Forelimb muscle (tissue), 1 donor: Measurements from ENCODE around the gene IFRD2. TPM values are rescaled to one million over a fixed set of nuclear protein-coding genes. Genes with fewer than 3 reads are reported as not detected.
"Not testable (repeated sequence)": the region's sequence is repeated elsewhere in the genome, so short reads cannot be mapped to it uniquely, and the experiment has no call there.

Experiments
- DNase-seq: peaks from one replicate; pipeline ENCODE4 v3.0.0-alpha.2; 2013; ENCODE audit warnings: low read depth
- polyA plus RNA-seq: library from polyadenylated mRNA; unstranded; fragments of 120-200 nt; gene quantifications from one replicate; pipeline ENCODE4 v1.2.1, GENCODE V29; 2013; ENCODE audit not compliant: insufficient read length

Gene IFRD2
- polyA plus RNA-seq, 1 donor, result 46.2 TPM

DNA sequence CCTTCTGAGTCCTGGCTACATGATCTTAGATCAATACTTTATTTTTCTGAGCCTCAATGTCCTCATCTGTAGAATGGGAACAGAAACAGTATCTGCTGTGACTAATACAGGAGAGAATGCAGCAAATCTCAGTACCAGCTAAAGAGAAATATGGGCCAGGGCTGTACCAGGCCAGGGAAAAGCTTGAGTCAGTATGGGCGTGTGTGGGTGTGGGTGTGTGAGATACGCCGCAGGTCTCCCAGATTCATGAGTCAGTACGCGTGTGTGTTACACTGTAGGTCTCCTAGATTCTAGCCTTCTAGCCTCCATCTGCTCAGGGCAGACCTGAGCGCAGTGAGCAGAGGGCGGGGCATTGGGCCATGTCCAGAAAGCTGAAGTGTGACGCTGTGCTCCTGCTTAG lies 41.0 kb downstream of the IFRD2 start:
- DNase-seq, result no peak

DNA sequence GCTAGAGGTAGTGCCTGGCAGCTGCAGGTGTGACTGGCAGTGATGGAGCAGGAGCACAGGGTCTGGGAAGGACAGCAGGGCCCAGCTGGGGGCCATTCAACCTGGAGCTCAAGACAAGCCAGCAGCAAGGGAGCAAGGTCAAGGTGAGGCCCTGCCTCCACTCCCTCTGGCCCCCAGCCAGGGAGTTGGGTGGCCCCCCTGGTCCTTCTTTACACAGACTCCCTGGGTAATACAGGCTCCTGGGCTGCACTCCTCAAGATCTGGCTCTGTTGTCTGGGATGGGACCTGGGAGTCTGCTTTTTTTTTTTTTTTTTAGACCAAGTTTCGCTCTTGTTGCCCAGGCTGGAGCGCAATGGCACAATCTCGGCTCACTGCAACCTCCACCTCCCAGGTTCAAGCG lies 41.7 kb downstream of the IFRD2 start:
- no peak for DNase-seq

DNA sequence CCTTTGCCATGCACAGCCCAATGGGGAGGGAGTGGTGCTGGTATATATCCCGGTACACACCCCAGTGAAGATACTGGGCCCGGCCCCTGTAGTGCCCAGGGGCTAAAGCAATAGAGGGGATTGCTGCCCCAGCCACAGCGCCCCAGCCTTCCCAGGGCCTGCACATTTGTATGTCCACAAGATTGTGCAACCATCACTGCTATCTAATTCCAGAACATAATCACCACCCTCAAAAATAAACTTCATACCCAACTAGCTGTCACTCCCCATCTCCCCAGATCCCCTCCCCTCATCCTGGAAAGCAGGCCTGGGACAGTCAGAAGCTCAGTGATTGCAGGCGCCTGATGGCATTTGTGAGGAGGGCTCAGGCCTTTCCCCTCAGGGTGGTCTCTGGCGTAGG lies 42.8 kb downstream of the IFRD2 start:
- no peak for DNase-seq

DNA sequence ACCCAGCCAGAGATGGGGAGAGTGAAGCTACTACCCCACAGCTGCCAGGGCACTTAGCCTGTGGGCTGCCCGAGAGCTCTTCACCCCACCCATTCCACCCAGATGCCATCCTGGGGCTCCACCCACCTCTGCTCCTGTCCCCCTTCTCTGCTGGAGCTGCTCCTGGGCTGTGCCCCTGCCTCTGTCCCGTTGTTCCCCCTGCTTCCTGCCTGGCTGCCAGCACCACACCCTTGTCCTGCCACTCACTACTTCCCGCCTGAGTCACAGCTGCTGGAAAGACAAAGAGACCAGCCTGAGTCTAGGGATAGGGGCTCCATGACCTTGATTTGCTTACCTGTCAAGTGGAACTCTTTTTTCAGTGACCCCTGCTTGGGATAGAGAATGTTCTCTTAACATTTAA lies 43.8 kb downstream of the IFRD2 start:
- no peak for DNase-seq

DNA sequence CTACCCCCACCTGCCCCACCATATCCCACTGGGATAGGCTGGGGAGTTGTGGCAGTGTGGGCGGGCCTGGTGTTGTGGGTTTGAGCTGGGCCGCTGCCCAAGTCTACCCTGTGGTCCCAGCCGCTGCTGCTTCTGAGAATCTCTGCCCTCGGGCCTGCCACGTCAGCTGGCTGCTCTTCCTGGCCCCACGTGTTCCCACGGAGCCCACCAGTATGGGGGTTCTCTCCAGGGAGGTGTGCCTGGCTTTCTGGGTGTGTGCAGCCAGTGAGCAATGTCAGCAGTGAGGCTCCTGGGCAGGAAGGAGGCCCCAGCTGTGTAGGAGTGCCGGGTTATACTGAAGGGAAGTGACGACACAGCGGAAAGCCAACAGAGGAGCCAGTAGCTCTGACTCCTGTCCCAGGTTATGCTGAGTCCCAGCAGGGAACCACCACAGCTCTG lies 45.7 kb downstream of the IFRD2 start:
- no peak for DNase-seq

DNA sequence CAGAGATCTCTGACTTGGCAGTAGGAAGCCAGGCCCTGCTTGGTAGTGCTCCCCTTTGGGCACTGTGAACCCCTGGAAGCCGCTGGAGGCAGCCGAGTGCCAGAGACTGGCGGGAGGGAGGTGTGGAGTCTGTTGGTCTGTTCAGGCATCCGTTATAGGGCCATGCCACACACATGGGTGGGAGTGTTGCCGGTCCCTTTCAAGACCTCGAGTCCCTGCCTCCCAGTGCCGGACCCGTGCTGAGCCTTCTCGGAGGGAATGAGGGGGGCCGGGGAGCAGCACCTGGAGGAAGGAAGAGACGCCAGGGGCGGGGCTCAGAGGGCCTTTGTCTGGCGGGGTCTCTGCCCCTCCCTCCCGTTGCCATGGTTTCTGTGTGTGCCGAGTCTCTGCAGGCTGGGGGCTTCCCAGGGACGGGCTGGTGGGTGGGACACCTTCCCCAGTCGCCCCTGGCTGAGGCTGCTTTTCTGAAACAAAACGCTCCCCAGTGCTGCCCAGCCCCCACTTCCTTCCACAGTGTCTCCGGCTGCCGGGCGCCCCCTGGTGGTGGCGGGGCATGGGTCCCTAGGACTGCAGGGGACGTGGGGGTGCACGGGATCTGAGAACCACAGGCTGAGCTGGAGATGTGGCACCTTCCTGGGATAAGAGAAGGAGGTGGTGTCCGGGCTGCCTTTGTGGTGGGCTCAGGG lies 46.3 kb downstream of the IFRD2 start:
- DNase-seq, result no peak

DNA sequence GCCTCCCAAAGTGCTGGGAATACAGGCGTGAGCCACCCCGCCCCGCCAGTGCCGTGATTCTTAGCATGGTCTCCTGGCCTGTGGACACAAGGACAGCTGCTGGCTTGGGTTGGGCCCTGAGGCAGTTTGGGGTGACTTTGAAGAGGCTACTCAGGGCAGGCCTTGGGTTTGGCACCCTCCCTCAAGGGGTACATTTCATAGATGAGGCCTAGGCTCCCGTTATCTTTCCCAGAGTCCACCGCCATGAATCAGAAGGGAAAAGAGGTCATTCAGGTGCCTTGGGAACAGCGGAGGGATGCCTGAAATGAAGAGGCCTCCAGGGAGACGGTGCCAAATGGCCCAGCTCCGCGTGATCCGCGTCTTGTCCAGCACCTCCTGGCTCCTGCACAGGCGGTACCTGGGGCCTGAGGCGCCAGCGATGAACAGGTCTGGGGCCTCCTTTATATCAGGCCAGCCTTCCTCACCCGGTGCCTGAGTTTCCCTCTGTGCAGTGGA lies 46.9 kb downstream of the IFRD2 start:
- no peak for DNase-seq

DNA sequence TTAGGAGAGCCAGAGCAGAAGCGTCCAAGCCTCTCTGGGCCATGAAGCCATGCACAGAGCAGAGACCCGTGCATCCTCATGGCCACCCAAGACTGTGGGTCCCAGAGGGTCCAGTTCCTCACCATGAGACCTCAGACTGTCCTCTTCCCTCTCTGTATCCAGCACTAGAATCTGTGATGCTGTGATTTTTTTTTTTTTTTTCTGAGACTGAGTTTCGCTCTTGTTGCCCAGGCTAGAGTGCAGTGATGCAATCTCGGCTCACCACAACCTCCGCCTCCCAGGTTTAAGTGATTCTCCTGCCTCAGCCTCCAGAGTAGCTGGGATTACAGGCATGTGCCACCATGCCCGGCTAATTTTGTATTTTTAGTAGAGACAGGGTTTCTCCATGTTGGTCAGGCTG lies 47.4 kb downstream of the IFRD2 start:
- not testable (repeated sequence) for DNase-seq

DNA sequence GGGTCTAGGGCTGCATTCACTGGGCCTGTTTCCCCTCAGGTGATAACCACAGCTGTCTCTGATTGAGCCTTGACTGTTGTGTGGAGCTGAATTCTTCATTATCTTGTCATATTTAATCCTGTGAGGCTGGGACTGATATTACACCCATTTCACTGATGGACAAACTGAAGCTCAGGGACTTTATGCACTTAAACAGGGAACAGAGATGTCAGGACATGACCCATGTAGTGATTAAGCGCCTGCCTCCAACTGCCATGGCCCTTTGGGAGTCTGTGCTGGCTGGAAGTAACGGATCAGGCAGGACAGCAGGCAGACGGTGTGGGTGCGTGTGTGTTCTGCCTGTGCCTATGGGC lies 48.7 kb downstream of the IFRD2 start:
- no peak for DNase-seq

DNA sequence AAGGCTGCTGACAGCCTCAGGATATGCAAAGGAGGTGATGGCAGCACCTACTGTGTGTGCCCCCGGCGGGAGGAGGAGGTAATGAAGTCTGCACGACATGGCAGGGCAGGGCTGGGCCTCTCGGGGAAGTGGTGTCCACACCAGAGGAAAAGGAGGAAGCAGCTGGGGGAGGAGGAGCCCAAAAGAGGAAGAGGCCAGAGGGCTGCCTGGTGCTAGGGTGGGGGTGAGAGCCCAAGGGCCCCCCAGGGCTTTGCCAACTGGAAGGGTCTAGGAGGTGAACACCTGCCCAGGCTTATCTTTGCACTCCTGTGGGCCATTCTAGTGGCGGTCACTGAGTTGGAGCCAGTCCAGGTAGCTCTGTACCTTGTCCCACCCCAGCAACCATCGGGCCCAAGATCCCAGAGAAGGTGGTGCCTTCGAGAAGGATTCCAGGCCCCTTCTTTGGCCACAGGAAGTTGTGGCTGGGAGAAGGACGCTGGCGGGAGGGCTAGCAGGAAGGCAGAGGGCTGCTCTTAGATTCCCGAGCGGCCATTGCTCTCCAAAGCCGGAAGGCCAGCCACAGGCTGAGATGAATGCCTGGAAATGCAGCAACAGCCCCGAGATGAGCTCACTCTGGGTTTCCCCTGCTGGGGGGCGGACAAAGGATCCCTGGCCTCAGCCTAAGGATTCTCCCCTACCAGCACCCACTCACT lies 49.2 kb downstream of the IFRD2 start:
- no peak for DNase-seq

DNA sequence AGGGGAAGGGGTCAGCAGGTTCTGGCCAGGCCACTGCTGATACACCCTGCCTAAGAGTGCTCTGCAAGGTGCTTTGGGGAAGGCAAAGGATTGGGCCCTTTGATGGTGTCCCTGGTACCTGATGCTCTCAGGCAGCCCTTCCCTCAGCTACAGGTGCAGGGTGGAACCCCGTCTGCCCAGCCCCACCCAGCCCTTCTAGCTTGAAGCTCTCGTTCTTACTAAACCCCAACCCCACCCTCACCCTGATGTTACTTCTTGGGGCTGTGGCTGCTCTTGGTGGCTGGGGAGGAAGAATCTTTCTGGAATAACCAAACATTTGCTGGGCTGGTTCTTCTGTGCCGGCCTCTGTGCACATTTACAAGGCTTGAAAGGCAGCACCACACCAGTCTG lies 49.9 kb downstream of the IFRD2 start:
- no peak for DNase-seq

DNA sequence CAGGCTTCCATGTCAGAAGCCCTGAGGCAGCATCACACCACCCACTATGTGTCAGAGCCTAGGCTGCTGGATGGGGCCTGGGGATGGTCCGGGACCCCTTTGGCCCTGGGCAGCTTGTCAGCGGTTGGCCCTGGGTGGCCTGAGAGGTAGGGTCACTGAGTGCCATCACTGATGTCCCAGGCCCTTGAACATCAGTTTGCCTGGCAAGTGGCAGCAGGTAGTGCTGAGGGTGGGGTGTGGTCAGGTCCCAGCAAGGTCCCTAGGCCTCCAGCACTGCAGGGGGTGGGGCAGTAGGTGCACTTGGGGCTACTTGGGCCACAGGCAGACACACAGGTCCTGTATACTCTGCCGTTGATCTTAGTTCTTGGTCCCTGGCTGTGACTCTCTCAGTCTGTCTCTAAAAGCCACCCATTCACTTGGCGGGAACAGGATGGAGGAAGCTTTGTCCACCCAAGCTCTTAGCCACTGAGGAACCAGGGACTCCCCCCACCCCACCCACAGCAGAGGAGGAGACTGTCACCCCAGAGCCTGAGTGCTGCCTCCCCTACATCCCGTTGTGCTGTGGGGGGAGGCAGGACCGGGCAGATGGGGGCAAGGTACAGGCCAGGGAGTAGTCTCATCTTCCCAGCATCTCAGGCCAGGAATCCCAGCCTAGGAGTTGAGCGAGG lies 50.4 kb downstream of the IFRD2 start:
- no peak for DNase-seq

DNA sequence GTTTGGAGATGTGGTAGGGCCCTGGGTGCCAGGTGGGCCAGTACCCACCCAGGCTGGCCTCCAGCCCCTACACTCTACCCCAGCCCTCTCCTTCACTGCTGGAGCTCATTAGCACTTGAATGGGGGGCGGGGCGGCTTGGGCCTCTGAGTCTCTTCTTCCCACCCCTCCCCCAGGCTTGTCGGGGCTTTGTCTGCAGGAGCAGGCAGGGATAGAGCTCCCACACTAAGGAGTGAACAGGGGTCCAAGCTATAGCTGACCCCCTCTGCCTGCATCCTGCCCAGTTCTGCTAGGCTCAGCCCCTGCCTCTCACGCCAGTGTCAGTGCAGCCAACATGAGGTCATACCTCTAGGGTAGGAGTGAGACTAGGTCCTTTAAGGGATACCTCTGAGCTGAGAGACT lies 51.1 kb downstream of the IFRD2 start:
- no peak for DNase-seq

DNA sequence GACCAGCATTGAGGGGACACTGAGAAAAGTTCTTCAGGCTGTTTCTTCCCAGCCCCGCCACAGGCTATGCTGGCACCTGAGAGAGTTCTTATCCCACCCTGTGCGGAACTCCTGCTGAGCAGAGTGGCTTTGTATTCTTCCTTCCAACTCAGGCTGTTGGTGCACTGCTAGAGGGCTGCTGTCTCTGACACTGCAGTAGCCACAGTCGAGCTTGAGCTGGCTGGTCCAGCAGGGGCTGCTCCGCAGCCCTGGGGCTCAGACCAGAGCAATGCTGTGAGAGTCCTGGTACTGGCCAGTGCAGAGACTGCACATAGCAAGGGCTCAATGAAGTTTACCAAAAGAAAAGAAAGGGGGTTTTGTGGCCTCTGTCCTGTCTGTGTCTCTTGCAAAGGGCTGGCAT lies 52.6 kb downstream of the IFRD2 start:
- DNase-seq, result no peak

DNA sequence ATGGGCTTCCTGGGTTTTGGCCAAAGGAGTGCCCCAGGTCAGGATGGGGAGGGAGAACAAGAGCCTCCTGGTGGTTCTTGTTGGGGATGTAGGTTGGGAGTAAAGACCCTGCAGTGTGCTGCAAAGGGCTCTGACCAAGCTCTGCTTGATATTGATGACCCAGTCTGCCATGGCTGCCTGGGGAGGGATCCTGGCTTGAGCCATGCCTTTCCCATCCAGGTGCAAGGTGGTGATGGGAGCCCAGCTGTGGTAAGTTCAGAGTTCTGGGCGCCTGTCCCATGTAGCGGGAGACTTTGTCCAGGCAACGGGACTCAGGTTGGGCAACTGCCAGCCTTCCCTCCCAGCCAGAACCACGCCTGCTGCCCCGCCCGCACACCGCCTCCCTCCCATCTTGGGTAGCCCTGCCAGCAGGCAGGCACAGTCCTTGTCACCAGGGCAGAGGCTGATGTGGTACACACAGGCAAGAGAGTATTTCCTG lies 53.6 kb downstream of the IFRD2 start:
- DNase-seq, result no peak

DNA sequence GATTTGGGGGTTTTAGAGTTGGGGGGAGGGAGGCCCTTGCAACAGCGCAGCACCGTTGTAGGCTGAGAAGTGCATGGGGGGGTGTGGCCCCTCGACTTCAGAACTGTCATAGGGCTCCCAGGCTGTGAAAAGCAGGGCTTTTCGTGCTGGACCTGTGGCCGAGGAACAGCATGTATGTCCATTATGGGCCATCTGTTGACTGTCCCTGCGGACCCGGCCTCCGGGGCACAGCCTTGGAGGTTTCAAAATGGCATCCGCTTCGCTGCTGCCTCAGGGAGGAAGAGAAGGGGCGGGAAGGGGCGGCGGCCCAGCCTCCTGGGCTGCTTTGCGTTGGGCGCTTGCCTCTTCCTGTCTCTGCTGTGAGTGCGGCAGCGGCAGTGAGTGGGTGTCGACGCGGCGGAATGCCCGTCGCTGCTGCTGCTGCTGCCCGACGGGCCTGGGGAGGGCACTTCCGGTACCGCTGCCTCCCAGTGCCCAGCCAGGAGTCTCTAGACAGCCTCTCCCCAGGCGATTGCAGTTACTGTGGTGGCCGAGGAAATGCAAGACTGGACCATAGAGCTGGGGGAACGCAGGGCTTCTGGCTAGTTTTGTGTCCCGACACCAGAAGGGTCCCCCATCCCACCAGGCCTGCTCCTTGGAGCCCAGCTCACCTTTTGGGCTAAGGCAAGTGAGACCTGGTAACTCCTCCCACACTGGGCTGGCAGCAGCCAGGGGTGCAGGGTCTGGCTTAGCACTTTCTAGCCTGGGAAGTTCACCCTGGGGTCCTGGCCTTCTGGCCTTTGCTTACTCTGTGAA lies 54.3 kb downstream of the IFRD2 start:
- no peak for DNase-seq

Other genes with a start within 250 kb of the IFRD2 start
- 171 TPM for gene RBM5, start 203.5 kb downstream of the IFRD2 start, polyA plus RNA-seq
- gene SEMA3F, start 137.1 kb downstream of the IFRD2 start, polyA plus RNA-seq, result 9.0 TPM
- gene GNAT1, start 100.8 kb downstream of the IFRD2 start, polyA plus RNA-seq, result not detected
- 3.9 TPM for gene SLC38A3, start 87.2 kb downstream of the IFRD2 start, polyA plus RNA-seq
- 158 TPM for gene GNAI2, start 56.2 kb downstream of the IFRD2 start, polyA plus RNA-seq
- gene SEMA3B, start 23.3 kb downstream of the IFRD2 start, polyA plus RNA-seq, result 36.7 TPM
- 41.6 TPM for gene LSMEM2, start 13.3 kb downstream of the IFRD2 start, polyA plus RNA-seq
- 2.3 TPM for gene HYAL3, start 7.0 kb upstream of the IFRD2 start, polyA plus RNA-seq
- 6.3 TPM for gene NAA80, start 7.0 kb upstream of the IFRD2 start, polyA plus RNA-seq
- 1.7 TPM for gene HYAL1, start 11.1 kb upstream of the IFRD2 start, polyA plus RNA-seq
- gene HYAL2, start 30.3 kb upstream of the IFRD2 start, polyA plus RNA-seq, result 39.7 TPM
- 16.4 TPM for gene TUSC2, start 35.8 kb upstream of the IFRD2 start, polyA plus RNA-seq
- gene RASSF1, start 48.4 kb upstream of the IFRD2 start, polyA plus RNA-seq, result 32.8 TPM
- 1.1 TPM for gene ZMYND10, start 53.3 kb upstream of the IFRD2 start, polyA plus RNA-seq
- gene NPRL2, start 58.3 kb upstream of the IFRD2 start, polyA plus RNA-seq, result 19.6 TPM
- gene CYB561D2, start 58.4 kb upstream of the IFRD2 start, polyA plus RNA-seq, result 5.2 TPM
- 23.3 TPM for gene TMEM115, start 67.1 kb upstream of the IFRD2 start, polyA plus RNA-seq
- 4.3 TPM for gene CACNA2D2, start 211.2 kb upstream of the IFRD2 start, polyA plus RNA-seq